ENCODE data around the gene LAPTM4A. TPM values are rescaled to one million over a fixed set of nuclear protein-coding genes. Genes with fewer than 3 reads are reported as not detected.

LAPTM4A gene
- total and polyA plus RNA-seq, 10 of the 15 experiments (the other 5 are each of a cell fraction or from before 2014, with no cell fraction given) = 17.8 to 107 (median 45.8) TPM

DNA sequence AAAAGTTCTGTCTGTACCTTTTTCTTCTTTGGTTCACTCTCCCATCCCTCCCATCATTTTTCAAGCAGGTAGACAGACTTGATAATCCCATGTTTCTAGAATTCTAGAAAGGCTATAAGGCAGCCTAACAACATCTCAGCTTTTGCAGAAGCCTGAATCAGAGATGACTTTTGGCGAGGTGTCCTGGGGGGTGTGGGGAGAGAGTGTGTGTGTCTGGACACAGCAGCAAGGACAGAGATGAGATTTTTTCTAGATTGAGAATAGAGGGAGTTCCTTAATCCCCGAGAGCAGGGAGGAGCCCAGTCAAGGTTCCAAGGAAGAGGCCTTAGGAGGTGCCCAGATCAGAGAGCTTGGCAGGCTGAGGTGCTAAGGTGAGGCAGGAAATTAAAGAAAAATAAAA is 22.0 kb upstream of the LAPTM4A start (continued):
- TF ChIP-seq BHLHE40 (IDR thresholded peaks at IDR 0.05; ENCODE audit: borderline replicate concordance in 1 of 2, low read depth in 2 of 2, low read length in 1 of 2) (no peak), ASH2L (IDR thresholded peaks at IDR 0.05; ENCODE audit: borderline replicate concordance, low read depth) (no peak)

DNA sequence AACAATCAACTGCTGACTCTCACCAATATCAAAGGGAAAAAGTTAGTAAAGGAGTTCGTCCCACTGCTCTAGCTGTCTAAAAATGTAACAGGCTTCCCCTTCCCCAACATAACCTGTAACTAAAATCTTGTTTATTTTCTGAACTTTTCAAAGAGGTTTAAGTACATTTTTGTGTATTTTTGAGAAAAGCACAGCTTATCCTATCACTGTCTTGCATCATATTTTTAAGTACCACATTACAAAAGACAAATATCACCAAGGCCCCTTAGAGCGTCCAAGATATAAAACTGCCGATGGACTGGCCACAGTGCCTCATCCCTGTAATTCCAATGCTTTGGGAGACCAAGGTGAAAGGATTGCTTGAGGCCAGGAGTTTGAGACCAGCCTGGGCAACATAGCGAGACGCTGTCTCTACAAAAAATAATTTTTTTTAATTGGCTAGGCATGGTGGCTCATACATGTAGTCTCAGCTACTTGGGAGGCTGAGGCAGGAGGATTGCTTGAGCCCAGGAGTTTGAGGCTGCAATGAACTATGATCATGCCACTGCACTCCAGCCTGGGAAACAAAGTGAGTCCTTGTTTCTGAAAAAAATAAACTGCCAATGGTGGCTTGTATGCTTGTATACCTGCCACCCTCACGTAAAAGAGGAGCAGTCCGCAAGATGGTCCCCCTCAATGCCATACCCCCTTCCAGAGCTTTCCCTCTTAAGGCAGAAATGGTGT is 21.2 kb upstream of the LAPTM4A start:
- Histone ChIP-seq H3K27me3 (replicated peaks in 1 of 2; ENCODE audit: control insufficient read depth in 2 of 2, insufficient read depth in 2 of 2, low read length in 1 of 2) (no peaks in the 10 kb centered on the region; a peak in 2 of 4 replicates), H3K4me2 (ENCODE audit: control insufficient read depth, insufficient read depth) (no peak overlapping the region), H3K27ac (ENCODE audit: control insufficient read depth, insufficient read depth) (no peak overlapping the region), H3K9me3 (replicated peaks; ENCODE audit: control insufficient read depth, insufficient read depth, low read length) (no peaks in the 10 kb centered on the region), H3K36me3 (ENCODE audit: control insufficient read depth in 2 of 2, insufficient read depth in 2 of 2, low read length in 1 of 2) (no peaks in the 10 kb centered on the region), H3K4me1 (ENCODE audit: control insufficient read depth, insufficient read depth, low read length) (no peaks in the 10 kb centered on the region), H3K79me2 (ENCODE audit: control insufficient read depth, insufficient read depth, low read length) (no peaks in the 10 kb centered on the region), H3K9ac (ENCODE audit: control insufficient read depth, insufficient read depth, low read length) (no peak overlapping the region), H2AFZ (ENCODE audit: control insufficient read depth, low read depth, low read length) (no peak overlapping the region), H4K20me1 (ENCODE audit: control insufficient read depth, insufficient read depth) (no peaks in the 10 kb centered on the region), H3K4me3 (no peak overlapping the region)
- intact Hi-C loops (cut with micrococcal nuclease; ENCODE audit: unreplicated experiment) (no loop called here), in situ Hi-C loops (cut with MboI) (no loop called here)
- POLR2A ChIA-PET = no interaction called here
- SMC1A ChIA-PET (ENCODE audit: uncharacterized antibody, unreplicated experiment) = interaction anchor here (0.6 to 0.8 kb wide), 2 partner anchors 57 to 1531 kb away, joined by 3 read pairs; no protein-coding TSS in a partner anchor
- no peak for FAIRE-seq
- RAD21 ChIA-PET (ENCODE audit: unreplicated experiment) = no interaction called here
- BruUV-seq (replicated peaks) = no TSS peak
- no peak for ATAC-seq
- no peak for DNase-seq (ENCODE audit: low read depth, low spot score)
- CTCF ChIA-PET = interaction anchor here (1.5 kb wide), 1 partner anchor 57 kb away, joined by 4 read pairs; no protein-coding TSS in a partner anchor
- 67% methylated on average over 7 of the region's 7 CpGs for WGBS (ENCODE audit: insufficient coverage, insufficient replicate concordance, low lambda C conversion rate, missing lambda C conversion rate)
- TF ChIP-seq NR2F1 (conservative IDR thresholded peaks at IDR 0.05) (no peak), TAF1 (IDR thresholded peaks at IDR 0.05; ENCODE audit: borderline replicate concordance, low read depth, low read length) (no peak), MEF2A (IDR thresholded peaks at IDR 0.05; ENCODE audit: insufficient read depth, low read depth, low read length) (no peak), NR2C2 (IDR thresholded peaks at IDR 0.05; ENCODE audit: borderline replicate concordance, control insufficient read depth, insufficient read length, low read depth) (no peak), ZNF384 (IDR thresholded peaks at IDR 0.05; ENCODE audit: borderline replicate concordance, low read depth, low read length) (no peak), SUPT20H (IDR thresholded peaks at IDR 0.05; ENCODE audit: borderline replicate concordance, control insufficient read depth, low read depth, low read length) (no peak), SMARCA5 (IDR thresholded peaks at IDR 0.05) (no peak), YY1 (IDR thresholded peaks at IDR 0.05; ENCODE audit: low read depth, low read length) (no peak), KAT2A (conservative IDR thresholded peaks at IDR 0.05; ENCODE audit: control insufficient read depth, low read depth, low read length) (no peak), DPF2 (IDR thresholded peaks at IDR 0.05) (no peak), STAT1 (conservative IDR thresholded peaks at IDR 0.05) (no peak), KDM1A (IDR thresholded peaks at IDR 0.05; ENCODE audit: borderline replicate concordance) (no peak)
- TF ChIP-seq, protein P1, sequence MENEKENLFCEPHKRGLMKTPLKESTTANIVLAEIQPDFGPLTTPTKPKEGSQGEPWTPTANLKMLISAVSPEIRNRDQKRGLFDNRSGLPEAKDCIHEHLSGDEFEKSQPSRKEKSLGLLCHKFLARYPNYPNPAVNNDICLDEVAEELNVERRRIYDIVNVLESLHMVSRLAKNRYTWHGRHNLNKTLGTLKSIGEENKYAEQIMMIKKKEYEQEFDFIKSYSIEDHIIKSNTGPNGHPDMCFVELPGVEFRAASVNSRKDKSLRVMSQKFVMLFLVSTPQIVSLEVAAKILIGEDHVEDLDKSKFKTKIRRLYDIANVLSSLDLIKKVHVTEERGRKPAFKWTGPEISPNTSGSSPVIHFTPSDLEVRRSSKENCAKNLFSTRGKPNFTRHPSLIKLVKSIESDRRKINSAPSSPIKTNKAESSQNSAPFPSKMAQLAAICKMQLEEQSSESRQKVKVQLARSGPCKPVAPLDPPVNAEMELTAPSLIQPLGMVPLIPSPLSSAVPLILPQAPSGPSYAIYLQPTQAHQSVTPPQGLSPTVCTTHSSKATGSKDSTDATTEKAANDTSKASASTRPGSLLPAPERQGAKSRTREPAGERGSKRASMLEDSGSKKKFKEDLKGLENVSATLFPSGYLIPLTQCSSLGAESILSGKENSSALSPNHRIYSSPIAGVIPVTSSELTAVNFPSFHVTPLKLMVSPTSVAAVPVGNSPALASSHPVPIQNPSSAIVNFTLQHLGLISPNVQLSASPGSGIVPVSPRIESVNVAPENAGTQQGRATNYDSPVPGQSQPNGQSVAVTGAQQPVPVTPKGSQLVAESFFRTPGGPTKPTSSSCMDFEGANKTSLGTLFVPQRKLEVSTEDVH (IDR thresholded peaks at IDR 0.05; ENCODE audit: low read depth, partially characterized antibody) = no peak
- TF ChIP-seq, protein P2, sequence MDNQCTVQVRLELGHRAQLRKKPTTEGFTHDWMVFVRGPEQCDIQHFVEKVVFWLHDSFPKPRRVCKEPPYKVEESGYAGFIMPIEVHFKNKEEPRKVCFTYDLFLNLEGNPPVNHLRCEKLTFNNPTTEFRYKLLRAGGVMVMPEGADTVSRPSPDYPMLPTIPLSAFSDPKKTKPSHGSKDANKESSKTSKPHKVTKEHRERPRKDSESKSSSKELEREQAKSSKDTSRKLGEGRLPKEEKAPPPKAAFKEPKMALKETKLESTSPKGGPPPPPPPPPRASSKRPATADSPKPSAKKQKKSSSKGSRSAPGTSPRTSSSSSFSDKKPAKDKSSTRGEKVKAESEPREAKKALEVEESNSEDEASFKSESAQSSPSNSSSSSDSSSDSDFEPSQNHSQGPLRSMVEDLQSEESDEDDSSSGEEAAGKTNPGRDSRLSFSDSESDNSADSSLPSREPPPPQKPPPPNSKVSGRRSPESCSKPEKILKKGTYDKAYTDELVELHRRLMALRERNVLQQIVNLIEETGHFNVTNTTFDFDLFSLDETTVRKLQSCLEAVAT (IDR thresholded peaks at IDR 0.05) = no peak
